Tibial nerve (tissue), 4 donors: Measurements from ENCODE around the gene RANBP17.

ENCODE experiments used
- EP300 ChIP-seq, 2 donors: sonication (generic); formaldehyde crosslinking; IDR thresholded peaks; one replicate each; pipeline ENCODE4 v1.6.1; 2017; ENCODE audit warnings: antibody characterized with exemption in 2 of 2, mild to moderate bottlenecking in 1 of 2
- POLR2A ChIP-seq, 2 donors: fragments of 450-650 bp; IDR thresholded peaks; one replicate each; pipeline ENCODE4 v1.6.1; 2017; ENCODE audit warnings: antibody characterized with exemption in 2 of 2, mild to moderate bottlenecking in 2 of 2, moderate library complexity in 2 of 2
- TF ChIP-seq, protein P1 (sequence below), 5 experiments: fragments of 200-600 bp in 3 of 5; fragments of 450-650 bp in 2 of 5; sonication (generic) in 3 of 5; IDR thresholded peaks; one replicate each; pipeline ENCODE4 v1.5.1; 2016 to 2019; ENCODE audit warnings: antibody characterized with exemption in 5 of 5, mild to moderate bottlenecking in 3 of 5, moderate library complexity in 2 of 5

DNA sequence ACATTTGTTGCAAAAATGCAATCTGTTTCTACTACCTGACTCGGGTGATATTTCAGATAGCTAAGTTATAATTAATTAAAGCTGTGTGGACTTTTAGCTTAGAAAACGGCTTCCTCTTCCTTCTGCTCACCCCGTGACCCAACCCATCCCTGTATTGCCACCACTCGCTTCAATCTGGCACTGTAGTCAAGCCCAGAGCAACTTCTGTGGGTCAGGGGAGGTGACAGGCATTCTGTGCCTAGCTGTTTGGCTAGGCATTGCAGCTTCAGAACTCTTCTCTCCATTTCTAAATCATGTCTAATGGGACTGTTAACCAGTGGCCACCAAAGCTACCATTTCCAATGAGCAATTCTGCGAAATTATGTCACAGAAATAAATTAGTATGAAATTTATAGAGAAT is 267.5 kb downstream of the RANBP17 start:
- TF ChIP-seq POLR2A (IDR thresholded peaks at IDR 0.05) (no peak), EP300 (IDR thresholded peaks at IDR 0.05) (no peak)
- TF ChIP-seq, protein P1, sequence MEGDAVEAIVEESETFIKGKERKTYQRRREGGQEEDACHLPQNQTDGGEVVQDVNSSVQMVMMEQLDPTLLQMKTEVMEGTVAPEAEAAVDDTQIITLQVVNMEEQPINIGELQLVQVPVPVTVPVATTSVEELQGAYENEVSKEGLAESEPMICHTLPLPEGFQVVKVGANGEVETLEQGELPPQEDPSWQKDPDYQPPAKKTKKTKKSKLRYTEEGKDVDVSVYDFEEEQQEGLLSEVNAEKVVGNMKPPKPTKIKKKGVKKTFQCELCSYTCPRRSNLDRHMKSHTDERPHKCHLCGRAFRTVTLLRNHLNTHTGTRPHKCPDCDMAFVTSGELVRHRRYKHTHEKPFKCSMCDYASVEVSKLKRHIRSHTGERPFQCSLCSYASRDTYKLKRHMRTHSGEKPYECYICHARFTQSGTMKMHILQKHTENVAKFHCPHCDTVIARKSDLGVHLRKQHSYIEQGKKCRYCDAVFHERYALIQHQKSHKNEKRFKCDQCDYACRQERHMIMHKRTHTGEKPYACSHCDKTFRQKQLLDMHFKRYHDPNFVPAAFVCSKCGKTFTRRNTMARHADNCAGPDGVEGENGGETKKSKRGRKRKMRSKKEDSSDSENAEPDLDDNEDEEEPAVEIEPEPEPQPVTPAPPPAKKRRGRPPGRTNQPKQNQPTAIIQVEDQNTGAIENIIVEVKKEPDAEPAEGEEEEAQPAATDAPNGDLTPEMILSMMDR (IDR thresholded peaks at IDR 0.05) = no peak
